Fibroblast of gingiva (primary cell): ENCODE measurements around the gene ZBED6.
"Not testable (repeated sequence)": the region's sequence is repeated elsewhere in the genome, so short reads cannot be mapped to it uniquely, and the experiment has no call there.

Source experiments
- DNase-seq: peaks from one replicate; pipeline ENCODE4 v3.0.0-alpha.2; 2011; ENCODE audit warnings: low read depth

ZBED6 gene

GRCh38 chr1:203778789-203779188, 16.6 kb upstream of the ZBED6 start:
- no peak for DNase-seq

DNA sequence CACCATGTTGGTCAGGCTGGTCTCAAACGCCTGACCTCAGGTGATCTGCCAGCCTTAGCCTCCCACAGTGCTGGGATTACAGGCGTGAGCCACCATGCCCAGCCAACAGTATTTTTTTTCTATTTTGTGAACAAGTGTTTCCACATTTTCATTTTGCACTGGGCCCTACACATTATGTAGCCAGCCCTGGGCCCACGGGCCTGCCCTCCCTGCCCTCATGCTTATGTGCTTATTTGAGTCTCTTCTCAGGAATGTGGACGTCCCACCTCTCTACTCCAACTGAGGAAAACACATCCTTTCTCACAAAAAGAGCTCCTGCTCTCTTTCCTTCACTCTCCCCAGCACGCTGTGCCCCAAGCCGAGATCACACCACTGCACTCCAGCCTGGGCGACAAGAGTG, 13.5 kb upstream of the ZBED6 start:
- DNase-seq = no peak

DNA sequence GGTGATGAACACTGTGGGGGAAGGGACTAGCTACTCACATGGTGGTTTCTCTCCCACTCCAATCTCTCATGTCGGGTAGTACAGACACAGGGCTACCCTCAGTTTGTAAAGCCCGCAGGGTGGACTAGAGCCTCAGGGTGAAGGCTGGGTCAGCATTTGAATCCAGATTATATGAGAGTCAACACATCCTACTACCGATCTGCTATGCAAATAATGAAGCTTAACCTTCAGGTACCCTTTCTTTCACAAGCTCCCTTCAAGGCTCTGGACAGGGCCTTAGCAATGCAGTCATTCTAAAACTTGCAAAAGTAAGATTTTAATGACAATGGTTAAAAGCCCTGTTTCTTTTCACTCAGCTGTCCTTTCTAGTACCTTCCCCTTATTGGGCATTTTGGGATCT, 5.5 kb upstream of the ZBED6 start:
- no peak for DNase-seq

DNA sequence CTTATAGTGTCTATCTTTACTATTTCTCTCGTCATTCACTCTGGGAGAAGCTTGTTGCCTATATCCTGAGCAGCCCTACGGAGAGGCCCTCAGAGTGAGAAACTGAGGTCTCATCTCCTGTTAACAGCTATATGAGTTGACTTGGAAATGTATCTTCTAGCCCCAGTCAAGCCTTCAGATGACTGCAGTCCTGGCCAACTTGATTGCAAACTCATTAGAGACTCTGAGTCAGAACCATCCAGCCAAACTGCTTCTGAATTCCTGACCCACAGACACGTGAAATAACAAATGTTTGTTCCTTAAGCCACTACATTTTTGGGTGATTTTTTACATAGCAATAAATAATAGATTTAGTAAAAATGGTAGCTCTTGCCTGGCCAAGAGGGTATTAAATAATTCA, 3.9 kb upstream of the ZBED6 start:
- DNase-seq = no peak

- no peak for DNase-seq
Observed at GRCh38 chr1:203792486-203792885, 2.9 kb upstream of the ZBED6 start.

DNA sequence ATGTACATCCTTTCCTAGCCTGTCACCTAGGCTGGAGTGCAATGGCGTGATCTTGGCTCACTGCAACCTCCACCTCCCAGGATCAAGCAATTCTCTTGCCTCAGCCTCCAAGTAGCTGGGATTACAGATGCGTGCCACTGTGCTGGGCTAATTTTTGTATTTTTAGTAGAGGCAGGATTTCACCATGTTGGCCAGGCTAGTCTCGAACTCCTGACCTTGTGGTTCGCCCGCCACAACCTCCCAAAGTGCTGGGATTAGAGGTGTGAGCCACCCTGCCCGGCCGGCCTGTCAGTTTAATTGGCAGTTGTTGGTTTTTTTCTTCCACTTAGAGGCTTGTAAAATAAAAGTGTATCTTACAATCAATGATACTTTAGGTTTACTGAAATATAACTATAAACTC, 1.9 kb upstream of the ZBED6 start:
- not testable (repeated sequence) for DNase-seq

- no peak for DNase-seq
Observed at GRCh38 chr1:203794764-203795440, 521 bp upstream of the ZBED6 start.

- DNase-seq = peak; percentile 31
Observed at GRCh38 chr1:203796236-203796605, 798 bp downstream of the ZBED6 start.

DNA sequence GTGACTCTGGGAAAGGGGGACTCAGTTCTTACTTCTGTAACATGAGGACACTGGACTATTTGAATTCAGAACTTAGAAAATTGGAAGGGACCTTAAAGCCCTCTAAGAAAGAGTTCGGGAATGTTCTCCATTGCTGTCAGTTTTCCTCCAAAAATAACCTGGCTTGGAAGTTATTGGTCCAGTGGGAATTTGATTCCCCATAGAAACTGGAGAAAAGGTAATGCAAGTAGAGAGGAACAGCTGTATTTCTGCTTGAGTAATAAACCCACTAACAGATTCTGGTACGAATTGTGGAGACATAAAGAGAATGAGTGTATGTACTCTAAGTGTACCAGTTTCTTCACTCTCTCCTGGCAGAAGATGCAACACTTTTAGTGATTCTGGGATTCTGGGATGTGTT, 1.8 kb downstream of the ZBED6 start:
- no peak for DNase-seq

- DNase-seq = no peak
Observed at GRCh38 chr1:203797948-203798655, 2.7 kb downstream of the ZBED6 start.

GRCh38 chr1:203799157-203799556, 3.7 kb downstream of the ZBED6 start:
- DNase-seq = no peak

DNA sequence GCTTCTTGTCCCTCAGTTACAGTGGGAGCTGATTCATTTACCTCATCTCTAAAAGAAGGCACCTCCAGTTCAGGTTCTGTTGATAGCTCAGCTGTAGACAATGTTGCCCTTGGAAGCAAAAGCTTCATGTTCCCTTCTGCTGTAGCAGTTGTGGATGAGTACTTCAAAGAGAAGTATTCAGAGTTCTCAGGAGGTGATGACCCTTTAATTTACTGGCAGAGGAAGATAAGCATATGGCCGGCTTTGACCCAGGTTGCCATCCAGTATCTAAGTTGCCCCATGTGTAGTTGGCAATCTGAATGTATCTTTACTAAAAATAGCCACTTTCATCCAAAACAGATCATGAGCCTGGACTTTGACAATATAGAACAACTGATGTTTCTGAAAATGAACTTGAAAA, 4.5 kb downstream of the ZBED6 start:
- no peak for DNase-seq

- no peak for DNase-seq
Observed at GRCh38 chr1:203805689-203806088, 10.3 kb downstream of the ZBED6 start.

DNA sequence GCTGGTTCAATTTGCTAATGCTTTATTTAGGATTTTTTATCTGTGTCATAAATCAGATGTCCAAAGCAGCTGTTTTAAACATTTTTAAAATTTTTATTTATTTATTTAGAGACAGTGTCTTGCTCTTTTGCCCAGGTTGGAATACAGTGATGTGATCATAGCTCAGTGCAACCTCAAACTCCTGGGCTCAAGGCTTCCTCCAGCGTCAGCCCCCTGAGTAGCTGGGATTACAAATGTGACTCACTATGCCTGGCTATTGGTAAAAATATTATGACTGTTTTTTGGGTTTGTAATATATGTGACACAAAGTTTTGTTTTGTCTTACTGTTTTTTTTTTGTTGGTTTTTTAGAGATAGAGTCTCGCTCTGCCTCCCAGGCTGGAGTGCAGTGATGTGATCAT, 11.8 kb downstream of the ZBED6 start:
- DNase-seq = peak; percentile 57

GRCh38 chr1:203813581-203814341, 18.3 kb downstream of the ZBED6 start:
- peak; percentile 9 for DNase-seq

- DNase-seq = no peak
Observed at GRCh38 chr1:203818399-203818798, 23.0 kb downstream of the ZBED6 start.

- DNase-seq = peak; percentile 66
Observed at GRCh38 chr1:203823306-203823705, 27.9 kb downstream of the ZBED6 start.

GRCh38 chr1:203826175-203826574, 30.8 kb downstream of the ZBED6 start:
- no peak for DNase-seq

GRCh38 chr1:203828002-203828401, 32.6 kb downstream of the ZBED6 start:
- DNase-seq = no peak

DNA sequence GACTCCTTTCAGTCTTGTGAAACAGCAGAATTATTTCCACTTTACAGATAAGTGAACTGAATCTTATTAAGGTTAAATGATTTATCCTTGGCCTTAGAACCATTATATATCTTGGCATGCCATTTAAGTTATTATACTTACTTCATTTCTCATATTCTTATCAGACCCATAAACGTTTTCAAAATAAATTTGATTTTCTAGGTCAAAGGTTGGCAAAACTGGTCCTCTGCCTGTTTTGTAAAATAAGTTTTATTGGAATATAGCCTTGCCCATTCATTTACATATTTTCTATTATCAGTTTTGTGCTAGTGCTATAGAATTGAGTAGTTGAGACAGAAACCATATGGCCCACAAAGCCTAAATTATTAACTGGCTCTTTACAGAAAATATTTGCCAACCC, 33.1 kb downstream of the ZBED6 start:
- no peak for DNase-seq

- DNase-seq = peak; percentile 40
Observed at GRCh38 chr1:203829247-203829646, 33.8 kb downstream of the ZBED6 start.

DNA sequence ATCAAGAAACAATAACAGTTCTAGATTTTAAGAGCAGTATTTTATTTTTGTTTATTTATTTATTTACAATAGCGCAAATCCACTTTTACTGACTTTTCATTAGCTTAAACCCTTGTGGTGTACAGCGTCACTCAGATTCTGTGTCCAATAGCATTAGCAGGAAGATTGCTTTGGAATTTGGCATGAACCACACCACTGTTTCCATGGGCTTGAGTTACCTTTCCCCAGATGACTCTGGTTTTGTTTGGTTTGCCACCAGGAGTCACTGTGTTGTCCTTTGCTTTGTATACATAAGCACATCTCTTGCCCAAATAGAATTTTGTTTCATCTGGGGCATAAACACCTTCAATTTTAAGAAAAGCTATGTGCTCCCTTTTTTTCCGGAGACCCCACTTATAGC, 40.1 kb downstream of the ZBED6 start:
- no peak for DNase-seq

DNA sequence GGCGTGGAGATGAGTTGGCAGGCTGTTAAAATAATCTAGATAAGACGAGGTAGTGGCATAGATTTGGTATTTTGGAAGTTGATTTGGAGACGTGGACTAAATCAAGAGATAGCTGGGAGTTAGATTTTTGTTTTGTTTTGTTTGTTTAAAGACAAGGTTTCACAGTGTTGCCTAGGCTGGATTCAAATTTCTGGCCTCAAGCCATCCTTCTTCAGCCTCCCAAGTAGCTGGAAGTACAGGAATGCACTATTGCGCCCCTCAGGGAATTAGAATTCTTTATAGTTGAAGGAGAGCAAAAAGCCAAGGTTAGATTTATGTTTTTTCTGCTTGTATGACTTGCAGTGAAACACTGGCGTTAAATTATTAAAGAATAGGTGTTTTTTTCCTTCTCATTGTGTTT, 43.7 kb downstream of the ZBED6 start:
- peak; percentile 95 for DNase-seq
